Measurements from ENCODE around the gene AMDHD1.

AMDHD1 gene

DNA sequence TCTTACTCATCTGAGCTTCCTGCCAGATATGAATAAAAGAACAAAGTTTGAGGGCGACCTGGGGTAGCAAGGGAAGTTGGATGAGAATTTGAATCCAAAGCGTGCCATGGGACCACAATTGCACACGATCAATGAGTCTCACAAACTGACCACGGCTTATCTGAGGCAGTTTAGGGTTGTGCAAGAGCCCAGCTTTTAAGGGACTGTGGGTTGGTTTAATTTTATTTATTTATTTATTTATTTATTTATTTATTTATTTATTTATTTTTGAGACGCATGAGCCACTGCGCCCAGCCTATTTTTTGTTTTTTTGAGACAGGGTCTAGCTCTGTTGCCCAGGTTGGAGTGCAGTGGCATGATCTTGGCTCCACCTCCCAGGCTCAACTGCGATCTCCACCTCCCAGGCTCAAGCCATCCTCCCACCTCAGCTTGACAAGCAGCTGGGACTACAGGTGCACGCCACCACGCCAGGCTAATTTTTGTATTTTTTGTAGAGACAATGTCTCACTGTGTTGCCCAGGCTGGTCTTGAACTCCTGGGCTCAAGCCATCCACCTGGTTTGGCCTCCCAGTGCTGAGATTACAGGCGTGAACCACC, 1.1 kb downstream of the AMDHD1 start:
- no peak for ATAC-seq
- no peak for TF ChIP-seq TSHZ2 (CRISPR knock-in tag; IDR thresholded peaks at IDR 0.05)
- TF ChIP-seq CSRNP3 (CRISPR knock-in tag; IDR thresholded peaks at IDR 0.05) = no peak
- no peak for TF ChIP-seq PATZ1 (CRISPR knock-in tag; IDR thresholded peaks at IDR 0.05; ENCODE audit: borderline replicate concordance)

GRCh38 chr12:95949477-95950206, 6.5 kb downstream of the AMDHD1 start:
- TF ChIP-seq ZC3H10 (CRISPR knock-in tag; IDR thresholded peaks at IDR 0.05) (no peak), TOX (CRISPR knock-in tag; IDR thresholded peaks at IDR 0.05; ENCODE audit: borderline replicate concordance) (no peak), PATZ1 (CRISPR knock-in tag; IDR thresholded peaks at IDR 0.05; ENCODE audit: borderline replicate concordance) (no peak), SNAI2 (CRISPR knock-in tag; IDR thresholded peaks at IDR 0.05) (no peak), ZFP3 (CRISPR knock-in tag; IDR thresholded peaks at IDR 0.05) (no peak), RARB (CRISPR knock-in tag; IDR thresholded peaks at IDR 0.05) (no peak), ISL1 (CRISPR knock-in tag; IDR thresholded peaks at IDR 0.05) (no peak), ARNTL (CRISPR knock-in tag; IDR thresholded peaks at IDR 0.05; ENCODE audit: borderline replicate concordance, low read depth) (no peak), GLIS3 (CRISPR knock-in tag; IDR thresholded peaks at IDR 0.05) (no peak), BACH2 (CRISPR knock-in tag; IDR thresholded peaks at IDR 0.05; ENCODE audit: borderline replicate concordance) (no peak), CSRNP3 (CRISPR knock-in tag; IDR thresholded peaks at IDR 0.05) (no peak), ZNF565 (CRISPR knock-in tag; conservative IDR thresholded peaks at IDR 0.05; ENCODE audit: low read depth) (no peak), OSR1 (CRISPR knock-in tag; IDR thresholded peaks at IDR 0.05) (no peak), CREB5 (CRISPR knock-in tag; IDR thresholded peaks at IDR 0.05; ENCODE audit: low read depth) (no peak)
- TF ChIP-seq, protein P1, sequence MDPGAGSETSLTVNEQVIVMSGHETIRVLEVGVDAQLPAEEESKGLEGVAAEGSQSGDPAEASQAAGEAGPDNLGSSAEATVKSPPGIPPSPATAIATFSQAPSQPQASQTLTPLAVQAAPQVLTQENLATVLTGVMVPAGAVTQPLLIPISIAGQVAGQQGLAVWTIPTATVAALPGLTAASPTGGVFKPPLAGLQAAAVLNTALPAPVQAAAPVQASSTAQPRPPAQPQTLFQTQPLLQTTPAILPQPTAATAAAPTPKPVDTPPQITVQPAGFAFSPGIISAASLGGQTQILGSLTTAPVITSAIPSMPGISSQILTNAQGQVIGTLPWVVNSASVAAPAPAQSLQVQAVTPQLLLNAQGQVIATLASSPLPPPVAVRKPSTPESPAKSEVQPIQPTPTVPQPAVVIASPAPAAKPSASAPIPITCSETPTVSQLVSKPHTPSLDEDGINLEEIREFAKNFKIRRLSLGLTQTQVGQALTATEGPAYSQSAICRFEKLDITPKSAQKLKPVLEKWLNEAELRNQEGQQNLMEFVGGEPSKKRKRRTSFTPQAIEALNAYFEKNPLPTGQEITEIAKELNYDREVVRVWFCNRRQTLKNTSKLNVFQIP (CRISPR knock-in tag; IDR thresholded peaks at IDR 0.05; ENCODE audit: borderline replicate concordance, low read depth) = no peak
- ATAC-seq = no peak

Data from SK-N-SH treated with all-trans-retinoic acid at 6 μM for 48 hours (cell line).